ENCODE measurements around the gene EXOC2.

GRCh38 chr6:692858-693722 is at the start of gene EXOC2:
- TF ChIP-seq CTCF (IDR thresholded peaks at IDR 0.05) (no peak), POLR2A (IDR thresholded peaks at IDR 0.05) (peak; percentile 67)

Data from adrenal gland (tissue), 5 donors.